K562 (cell line): ENCODE measurements around the gene SND1. TPM values are rescaled to one million over a fixed set of nuclear protein-coding genes. Genes with fewer than 3 reads are reported as not detected.

Experiments used
- ATAC-seq: fragments of 200-7000 bp; cut with Tn5 transposase; 3 replicates; pipeline ENCODE4 v1.9.1; 2020; ENCODE audit warnings: moderate library complexity
- BruUV-seq: library from RNA; stranded (reverse); fragments of 400-500 nt; replicated peaks from 2 replicates; lab custom pipeline; 2021; lab: Mats Ljungman, UMichigan
- CTCF ChIA-PET: fragments of 300-600 bp; formaldehyde crosslinking; extraction: SDS; loops from one replicate; lab custom pipeline; 2021; ENCODE audit warnings: low intra/inter-chr PET ratio; lab: Yijun Ruan, JAX
- POLR2A ChIA-PET: fragments of 300-600, 350-650 bp; sonication (Branson Sonifier 250); formaldehyde crosslinking; extraction: SDS; loops from one replicate; lab custom pipeline; 2021; ENCODE audit warnings: antibody characterized with exemption, inconsistent platforms; lab: Yijun Ruan, JAX
- DNase-seq, 4 experiments: peaks; one replicate each; pipeline versions ENCODE4 v3.0.0 to v3.0.0-alpha.2; 2011 to 2018; ENCODE audit warnings: low spot score in 3 of 4, mixed read lengths in 3 of 4; ENCODE audit errors: extremely low read depth in 1 of 4
- FAIRE-seq: peaks from 2 replicates; lab custom pipeline; 2011; peaks lifted over from hg19 to GRCh38; lab: Jason Lieb, UNC
- H2AFZ ChIP-seq: 2 replicates; pipeline ENCODE4 v1.6.0; 2011; ENCODE audit warnings: low read depth, low read length, control low read depth, inconsistent platforms
- H3K27ac ChIP-seq: fragments of 200-600 bp; 3 replicates; pipeline ENCODE4 v1.8.0; 2011; ENCODE audit warnings: low read depth, mild to moderate bottlenecking, control low read depth, inconsistent platforms, low read length, moderate library complexity, mixed read lengths; ENCODE audit errors: extremely low read depth
- H3K27me3 ChIP-seq, 2 experiments: fragments of 300-600 bp in 1 of 2; 2 replicates in 1 of 2; 3 replicates in 1 of 2; pipeline versions ENCODE4 v1.6.0 to v1.8.0; 2011; ENCODE audit warnings: inconsistent platforms in 2 of 2, low read length in 2 of 2, mild to moderate bottlenecking in 1 of 2, mixed read lengths in 1 of 2, moderate library complexity in 1 of 2; ENCODE audit not compliant: control insufficient read depth in 2 of 2, insufficient read depth in 2 of 2
- H3K36me3 ChIP-seq: fragments of 300-600 bp; 3 replicates; pipeline ENCODE4 v1.8.0; 2011; ENCODE audit warnings: mild to moderate bottlenecking, low read length, inconsistent platforms; ENCODE audit not compliant: control insufficient read depth, insufficient read depth
- H3K4me1 ChIP-seq, 2 experiments: fragments of 200-600 bp in 1 of 2; replicated peaks in 1 of 2; 2 replicates in 1 of 2; 3 replicates in 1 of 2; pipeline versions ENCODE4 v1.5.1 to v1.8.0; 2011; ENCODE audit warnings: inconsistent platforms in 2 of 2, low read length in 2 of 2, mild to moderate bottlenecking in 1 of 2, mixed read lengths in 1 of 2, moderate library complexity in 1 of 2; ENCODE audit not compliant: control insufficient read depth in 2 of 2, insufficient read depth in 2 of 2
- H3K4me2 ChIP-seq: 2 replicates; pipeline ENCODE4 v1.6.1; 2011; ENCODE audit warnings: low read length, control low read depth, inconsistent platforms, mixed read lengths; ENCODE audit not compliant: insufficient read depth
- H3K4me3 ChIP-seq: fragments of 200-600 bp; sonication (generic), shearing (Covaris generic); 2 replicates; pipeline ENCODE4 v1.5.1; 2016; ENCODE audit warnings: control low read depth, inconsistent platforms
- H3K79me2 ChIP-seq: fragments of 200-600 bp; 3 replicates; pipeline ENCODE4 v1.8.0; 2011; ENCODE audit warnings: low read length, inconsistent platforms; ENCODE audit not compliant: control insufficient read depth, insufficient read depth
- H3K9ac ChIP-seq, 2 experiments: 2 replicates each; pipeline versions ENCODE4 v1.6.0 to v1.6.1; 2011; ENCODE audit warnings: low read depth in 2 of 2, low read length in 2 of 2, control low read depth in 1 of 2, inconsistent platforms in 1 of 2, mild to moderate bottlenecking in 1 of 2, mixed read lengths in 1 of 2; ENCODE audit not compliant: insufficient read depth in 1 of 2
- H3K9me1 ChIP-seq: one replicate; pipeline ENCODE4 v1.6.0; 2011; ENCODE audit warnings: inconsistent platforms, mild to moderate bottlenecking, low read length, moderate library complexity; ENCODE audit not compliant: control insufficient read depth, insufficient read depth
- H3K9me3 ChIP-seq: replicated peaks from 2 replicates; pipeline ENCODE4 v1.5.1; 2011; ENCODE audit warnings: low read depth, low read length, inconsistent platforms; ENCODE audit not compliant: control insufficient read depth, insufficient read depth
- H4K20me1 ChIP-seq: replicated peaks from 2 replicates; pipeline ENCODE4 v1.6.1; 2011; ENCODE audit warnings: low read length, inconsistent platforms, mixed read lengths; ENCODE audit not compliant: control insufficient read depth, insufficient read depth
- CBX2 ChIP-seq: fragments of 200-600 bp; sonication (generic); IDR thresholded peaks from one replicate; pipeline ENCODE4 v1.6.1; 2012; ENCODE audit warnings: mild to moderate bottlenecking, low read length, inconsistent platforms; ENCODE audit not compliant: insufficient read depth, poor library complexity, severe bottlenecking
- CLOCK ChIP-seq: fragments of 250-450 bp; sonication (Bioruptor Pico); IDR thresholded peaks from 2 replicates; pipeline ENCODE4 v1.4.0; 2020; ENCODE audit warnings: mild to moderate bottlenecking, moderate library complexity, borderline replicate concordance
- DLX4 ChIP-seq: fragments of 250-450 bp; sonication (Bioruptor Pico); IDR thresholded peaks from 2 replicates; pipeline ENCODE4 v1.6.1; 2021; ENCODE audit warnings: mild to moderate bottlenecking
- DMBX1 ChIP-seq: fragments of 250-450 bp; sonication (Bioruptor Pico); IDR thresholded peaks from 2 replicates; pipeline ENCODE4 v1.8.0; 2022; ENCODE audit warnings: inconsistent platforms, mild to moderate bottlenecking, moderate library complexity, borderline replicate concordance
- EP400 ChIP-seq: fragments of 450-650 bp; IDR thresholded peaks from 2 replicates; pipeline ENCODE4 v1.6.1; 2017; ENCODE audit warnings: antibody characterized with exemption, mild to moderate bottlenecking, moderate library complexity
- ETV1 ChIP-seq: fragments of 450-650 bp; conservative IDR thresholded peaks from 2 replicates; pipeline ENCODE4 v1.6.1; 2016; ENCODE audit warnings: missing genetic modification characterization, control low read depth, low read depth, missing compliant biosample characterization
- GABPB2 ChIP-seq: fragments of 250-450 bp; sonication (Bioruptor Pico); conservative IDR thresholded peaks from 2 replicates; pipeline ENCODE4 v1.5.1; 2021; ENCODE audit warnings: mild to moderate bottlenecking
- GATA2 ChIP-seq: sonication (generic); formaldehyde crosslinking; IDR thresholded peaks from 2 replicates; pipeline ENCODE4 v1.4.0; 2020; ENCODE audit warnings: mild to moderate bottlenecking, missing genetic modification reagents
- HDAC6 ChIP-seq: IDR thresholded peaks from 2 replicates; pipeline ENCODE4 v1.6.1; 2012; ENCODE audit warnings: low read depth, mild to moderate bottlenecking, control low read depth, inconsistent platforms, low read length, moderate library complexity
- KDM4B ChIP-seq, 2 experiments: fragments of 450-650 bp in 1 of 2; sonication (generic) in 1 of 2; IDR thresholded peaks; 2 replicates each; pipeline ENCODE4 v1.6.1; 2016 to 2017; ENCODE audit warnings: borderline replicate concordance in 2 of 2, antibody characterized with exemption in 1 of 2, low read depth in 1 of 2, mild to moderate bottlenecking in 1 of 2
- KHSRP ChIP-seq: fragments of 450-650 bp; IDR thresholded peaks from 2 replicates; pipeline ENCODE4 v1.6.1; 2017
- MLLT1 ChIP-seq, 2 experiments: fragments of 450-650 bp; IDR thresholded peaks; 2 replicates each; pipeline ENCODE4 v1.6.1; 2016
- OTX1 ChIP-seq: fragments of 450-650 bp; formaldehyde crosslinking; IDR thresholded peaks from 2 replicates; pipeline ENCODE4 v1.4.0; 2022; ENCODE audit warnings: mild to moderate bottlenecking
- SIX5 ChIP-seq, 2 experiments: IDR thresholded peaks; 2 replicates each; pipeline ENCODE4 v1.6.1; 2011; ENCODE audit warnings: low read length in 2 of 2, borderline replicate concordance in 1 of 2, low read depth in 1 of 2, mild to moderate bottlenecking in 1 of 2, moderate library complexity in 1 of 2; ENCODE audit not compliant: insufficient read depth in 1 of 2
- USF2 ChIP-seq: sonication (generic); formaldehyde crosslinking; IDR thresholded peaks from 2 replicates; pipeline ENCODE4 v1.5.0; 2020; ENCODE audit warnings: missing genetic modification reagents
- ZKSCAN8 ChIP-seq: fragments of 200-800 bp; sonication (Bioruptor generic); IDR thresholded peaks from 2 replicates; pipeline ENCODE4 v1.6.1; 2016; ENCODE audit warnings: missing genetic modification characterization, missing compliant biosample characterization
- WGBS: fragments of 100-300 bp; shearing (Covaris generic); methylation state at CpG from one replicate; pipeline ENCODE4 v1.1.6; 2016; ENCODE audit warnings: low coverage, mixed read lengths; ENCODE audit not compliant: insufficient coverage; ENCODE audit errors: missing lambda C conversion rate; 5-methylcytosine and 5-hydroxymethylcytosine counted together
- in situ Hi-C: fragments of 300-500 bp; cut with MboI; formaldehyde crosslinking; loops from 4 replicates; pipeline ENCODE4 v1.15.0; 2018; ENCODE audit warnings: inconsistent platforms, mixed read lengths
- intact Hi-C: fragments of 100-400 bp; cut with micrococcal nuclease; formaldehyde crosslinking; loops from 2 replicates; pipeline ENCODE4 v1.14.2; 2022
- polyA plus RNA-seq, 8 experiments: library from polyadenylated mRNA; depleted of rRNA in 4 of 8; stranded (reverse) in 5 of 8; unstranded in 3 of 8; fragments of >200 nt; fragmentation: Nextera tagmentation in 2 of 8; fragmentation: Illumina TruSeq in 1 of 8; extraction: Ambion mirVana in 2 of 8; extraction: Trizol in 1 of 8; gene quantifications; 2 replicates each; pipeline versions ENCODE4 v1.2.1 to v1.2.3, GENCODE V29; 2011 to 2014; ENCODE audit warnings: inconsistent platforms in 1 of 8, missing spikeins in 1 of 8
- total RNA-seq, 7 experiments: library from RNA; depleted of rRNA in 6 of 7; stranded (reverse); fragments of >200 nt in 6 of 7; fragmentation: Illumina TruSeq in 2 of 7; extraction: Trizol in 2 of 7; gene quantifications; 2 replicates each; pipeline versions ENCODE4 v1.2.1 to v1.2.3, GENCODE V29; 2011 to 2021; ENCODE audit warnings: low replicate concordance in 1 of 7

SND1 gene
- total and polyA plus RNA-seq, 9 of the 15 experiments (the other 6 are each of a cell fraction or from before 2014, with no cell fraction given) = 46.5 to 307 (median 191) TPM

DNA sequence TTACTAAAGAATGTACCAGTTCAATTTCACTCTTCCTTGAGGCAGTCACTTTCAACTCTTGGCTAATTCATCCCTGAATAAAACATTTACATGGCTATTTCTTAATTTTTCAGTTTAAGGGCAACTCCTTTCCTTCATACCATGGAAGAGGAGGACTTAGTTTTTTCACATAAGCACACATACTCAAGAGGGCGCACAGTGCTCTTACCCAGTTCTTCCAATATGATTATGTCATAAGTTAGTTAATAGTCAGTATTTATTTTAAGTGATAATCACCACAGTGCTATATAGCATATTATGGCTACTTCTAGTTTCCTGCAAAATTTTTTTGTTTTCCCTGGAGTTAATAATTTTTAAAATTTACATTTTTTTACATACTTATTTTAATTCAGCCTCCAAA, 58.6 kb downstream of the SND1 start (continued):
- TF ChIP-seq DLX4 (CRISPR knock-in tag) (no peak), SIX5 (IDR thresholded peaks at IDR 0.05; ENCODE audit: borderline replicate concordance in 1 of 2, insufficient read depth in 1 of 2, low read depth in 1 of 2, low read length in 2 of 2) (no peak), ETV1 (tag) (no peak), GABPB2 (CRISPR knock-in tag) (no peak), HDAC6 (no peak), GATA2 (CRISPR knock-in tag) (no peak)
- TF ChIP-seq, all 486 proteins: peak for 0

- in situ Hi-C loops = loop anchor here (5.0 kb wide), 1 partner anchor 495 kb away; no protein-coding TSS in a partner anchor
- TF ChIP-seq EP400 (no peak), KDM4B (IDR thresholded peaks at IDR 0.05; ENCODE audit: borderline replicate concordance in 2 of 2, low read depth in 1 of 2) (no peak), ZKSCAN8 (CRISPR knock-in tag) (no peak), KHSRP (0 out of 2 replicates have a peak, but pooled peaks have one; percentile 1), CBX2 (no peak), CLOCK (CRISPR knock-in tag) (no peak), OTX1 (CRISPR knock-in tag) (no peak), DMBX1 (CRISPR knock-in tag) (no peak), MLLT1 (IDR thresholded peaks at IDR 0.05) (no peak), USF2 (no peak)
Observed at GRCh38 chr7:127711872-127712271, 59.9 kb downstream of the SND1 start.

More at GRCh38 chr7:127711872-127712271, 59.9 kb downstream of the SND1 start:
- H4K20me1 ChIP-seq = no peaks in the 10 kb centered on the region
- FAIRE-seq = no peak
- CTCF ChIA-PET = interaction anchor here (6.2 kb wide), 1 partner anchor 497 kb away, joined by 70 read pairs; no protein-coding TSS in a partner anchor
- H3K9ac ChIP-seq = no peak overlapping the region
- WGBS = 97% methylated on average over 4 of the region's 4 CpGs
- intact Hi-C loops = loop anchor here (5.0 kb wide), 1 partner anchor 85 kb away; no protein-coding TSS in a partner anchor
- H3K27me3 ChIP-seq = no peaks in the 10 kb centered on the region
- no peak overlapping the region for H2AFZ ChIP-seq
- no peak for DNase-seq
- no peak for ATAC-seq
- no peaks in the 10 kb centered on the region for H3K4me1 ChIP-seq
- H3K36me3 ChIP-seq = peaks cover 99% of the 10 kb centered on the region
- peaks cover 15% of the 10 kb centered on the region for H3K9me3 ChIP-seq
- BruUV-seq = no TSS peak
- H3K27ac ChIP-seq = no peak overlapping the region
- H3K4me3 ChIP-seq = no peak overlapping the region
- POLR2A ChIA-PET = no interaction called here
- peaks cover 42% of the 10 kb centered on the region for H3K79me2 ChIP-seq
- no peak overlapping the region for H3K4me2 ChIP-seq
- H3K9me1 ChIP-seq = no peaks in the 10 kb centered on the region
